Measurements from ENCODE around the gene ERCC8. TPM values are rescaled to one million over a fixed set of nuclear protein-coding genes. Genes with fewer than 3 reads are reported as not detected.

Gene ERCC8
- total and polyA plus RNA-seq, 10 of the 15 experiments (the other 5 are each of a cell fraction or from before 2014, with no cell fraction given), result 10.4 to 31.2 (median 16.4) TPM

GRCh38 chr5:60993875-60994571, 49.2 kb upstream of the ERCC8 start:
- Histone ChIP-seq H3K9ac (ENCODE audit: control insufficient read depth, insufficient read depth, low read length) (no peak overlapping the region), H3K4me3 (no peak overlapping the region), H3K9me3 (replicated peaks; ENCODE audit: control insufficient read depth, insufficient read depth, low read length) (peaks cover 12% of the 10 kb centered on the region; the same call in 2 of the 3 replicates), H3K79me2 (ENCODE audit: control insufficient read depth, insufficient read depth, low read length) (no peaks in the 10 kb centered on the region), H3K27me3 (replicated peaks in 1 of 2; ENCODE audit: control insufficient read depth in 2 of 2, insufficient read depth in 2 of 2, low read length in 1 of 2) (no peaks in the 10 kb centered on the region), H3K27ac (ENCODE audit: control insufficient read depth, insufficient read depth) (no peak overlapping the region), H3K4me2 (ENCODE audit: control insufficient read depth, insufficient read depth) (no peak overlapping the region), H3K36me3 (ENCODE audit: control insufficient read depth in 2 of 2, insufficient read depth in 2 of 2, low read length in 1 of 2) (no peaks in the 10 kb centered on the region), H4K20me1 (ENCODE audit: control insufficient read depth, insufficient read depth) (no peaks in the 10 kb centered on the region), H3K4me1 (ENCODE audit: control insufficient read depth, insufficient read depth, low read length) (no peaks in the 10 kb centered on the region), H2AFZ (ENCODE audit: control insufficient read depth, low read depth, low read length) (no peak overlapping the region)
- in situ Hi-C loops (cut with MboI) (no loop called here), intact Hi-C loops (cut with micrococcal nuclease; ENCODE audit: unreplicated experiment) (no loop called here)
- BruUV-seq (replicated peaks), result no TSS peak
- ChIA-PET SMC1A (ENCODE audit: uncharacterized antibody, unreplicated experiment) (no interaction called here), RAD21 (ENCODE audit: unreplicated experiment) (no interaction called here), POLR2A (no interaction called here), CTCF (no interaction called here)
- TF ChIP-seq NR2C1 (IDR thresholded peaks at IDR 0.05) (no peak), MYB (IDR thresholded peaks at IDR 0.05; ENCODE audit: borderline replicate concordance, low read depth, low read length) (no peak)
- 74% methylated on average over 11 of the region's 11 CpGs for WGBS (ENCODE audit: insufficient coverage, insufficient replicate concordance, low lambda C conversion rate, missing lambda C conversion rate)
- no peak for FAIRE-seq
- no peak for ATAC-seq
- DNase-seq (ENCODE audit: low read depth, low spot score), result no peak

GRCh38 chr5:60993425-60993824, 48.6 kb upstream of the ERCC8 start:
- ChIA-PET RAD21 (ENCODE audit: unreplicated experiment) (no interaction called here), CTCF (no interaction called here), SMC1A (ENCODE audit: uncharacterized antibody, unreplicated experiment) (no interaction called here), POLR2A (no interaction called here)
- no peaks in the 10 kb centered on the region for H3K79me2 ChIP-seq (ENCODE audit: control insufficient read depth, insufficient read depth, low read length)
- ATAC-seq (no peak), FAIRE-seq (no peak), DNase-seq (ENCODE audit: low read depth, low spot score) (no peak)
- H3K27ac ChIP-seq (ENCODE audit: control insufficient read depth, insufficient read depth), result no peak overlapping the region
- H3K4me3 ChIP-seq, result no peak overlapping the region
- H3K27me3 ChIP-seq (replicated peaks in 1 of 2; ENCODE audit: control insufficient read depth in 2 of 2, insufficient read depth in 2 of 2, low read length in 1 of 2), result no peaks in the 10 kb centered on the region
- H3K9me3 ChIP-seq (replicated peaks; ENCODE audit: control insufficient read depth, insufficient read depth, low read length), result peaks cover 12% of the 10 kb centered on the region; the same call in 2 of the 3 replicates
- no peak overlapping the region for H3K4me2 ChIP-seq (ENCODE audit: control insufficient read depth, insufficient read depth)
- no TSS peak for BruUV-seq (replicated peaks)
- H3K9ac ChIP-seq (ENCODE audit: control insufficient read depth, insufficient read depth, low read length), result no peak overlapping the region
- no peak overlapping the region for H2AFZ ChIP-seq (ENCODE audit: control insufficient read depth, low read depth, low read length)
- WGBS (ENCODE audit: insufficient coverage, insufficient replicate concordance, low lambda C conversion rate, missing lambda C conversion rate), result 100% methylated on average over 2 of the region's 2 CpGs
- in situ Hi-C loops (cut with MboI), result no loop called here
- no peaks in the 10 kb centered on the region for H4K20me1 ChIP-seq (ENCODE audit: control insufficient read depth, insufficient read depth)
- no peaks in the 10 kb centered on the region for H3K4me1 ChIP-seq (ENCODE audit: control insufficient read depth, insufficient read depth, low read length)
- no peaks in the 10 kb centered on the region for H3K36me3 ChIP-seq (ENCODE audit: control insufficient read depth in 2 of 2, insufficient read depth in 2 of 2, low read length in 1 of 2)
- intact Hi-C loops (cut with micrococcal nuclease; ENCODE audit: unreplicated experiment), result no loop called here
- no peak for TF ChIP-seq SUPT20H (IDR thresholded peaks at IDR 0.05; ENCODE audit: borderline replicate concordance, control insufficient read depth, low read depth, low read length)
- no peak for TF ChIP-seq RELA (IDR thresholded peaks at IDR 0.05; ENCODE audit: borderline replicate concordance, partially characterized antibody)
- TF ChIP-seq ETV6 (conservative IDR thresholded peaks at IDR 0.05 in 1 of 2, IDR thresholded peaks at IDR 0.05 in 1 of 2; ENCODE audit: borderline replicate concordance in 1 of 2, low read depth in 1 of 2), result no peak
- TF ChIP-seq ZNF687 (IDR thresholded peaks at IDR 0.05), result no peak
- TF ChIP-seq REST (IDR thresholded peaks at IDR 0.05; ENCODE audit: low read depth, low read length), result no peak
- TF ChIP-seq NR2F1 (conservative IDR thresholded peaks at IDR 0.05), result no peak
- no peak for TF ChIP-seq TCF12 (IDR thresholded peaks at IDR 0.05; ENCODE audit: low read depth, low read length)
